Measurements from ENCODE around the gene DHX34. TPM values are rescaled to one million over a fixed set of nuclear protein-coding genes. Genes with fewer than 3 reads are reported as not detected.
A peak's percentile ranks its signal among the peaks of the same experiment; 100 is the strongest.

The DHX34 gene
- polyA plus RNA-seq, 3 donors, result 3.4 to 34.4 (median 3.8) TPM

DNA sequence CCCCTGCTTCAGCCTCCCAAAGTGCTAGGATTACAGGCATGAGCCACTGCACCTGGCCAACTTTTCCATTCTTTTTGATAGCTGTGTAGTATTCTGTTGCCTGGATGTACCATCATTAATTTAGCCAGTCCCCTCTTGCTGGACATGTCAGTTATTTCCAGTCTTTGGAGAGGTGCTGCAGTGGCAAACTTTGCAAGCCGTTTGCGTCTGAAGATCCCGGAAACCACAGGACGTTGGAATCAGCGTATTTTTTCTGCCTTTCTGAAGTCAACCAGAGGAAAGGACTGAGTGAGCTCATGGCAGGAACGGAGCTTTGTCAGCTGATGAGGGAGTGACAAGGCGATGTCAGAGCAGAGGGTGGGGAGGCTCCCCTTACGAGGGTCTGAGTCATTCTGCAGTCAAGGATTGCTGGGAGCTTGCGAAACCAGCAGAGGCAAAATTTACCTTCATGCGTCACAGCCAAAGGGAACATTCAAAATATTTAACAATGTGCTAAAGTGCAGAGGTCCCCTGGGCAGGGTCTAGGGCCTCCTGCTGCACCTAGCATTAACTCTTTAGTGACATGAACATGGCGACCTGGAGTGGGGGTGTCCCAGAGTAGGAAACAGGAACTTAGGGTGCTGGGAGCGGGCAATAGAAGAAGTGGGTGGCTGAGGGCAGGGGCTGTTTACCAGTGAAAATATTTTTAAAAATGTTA lies 33.8 kb upstream of the DHX34 start:
- no peak overlapping the region for H2AFZ ChIP-seq (ENCODE audit: insufficient read depth, low read depth, low read length, poor library complexity, severe bottlenecking)

DNA sequence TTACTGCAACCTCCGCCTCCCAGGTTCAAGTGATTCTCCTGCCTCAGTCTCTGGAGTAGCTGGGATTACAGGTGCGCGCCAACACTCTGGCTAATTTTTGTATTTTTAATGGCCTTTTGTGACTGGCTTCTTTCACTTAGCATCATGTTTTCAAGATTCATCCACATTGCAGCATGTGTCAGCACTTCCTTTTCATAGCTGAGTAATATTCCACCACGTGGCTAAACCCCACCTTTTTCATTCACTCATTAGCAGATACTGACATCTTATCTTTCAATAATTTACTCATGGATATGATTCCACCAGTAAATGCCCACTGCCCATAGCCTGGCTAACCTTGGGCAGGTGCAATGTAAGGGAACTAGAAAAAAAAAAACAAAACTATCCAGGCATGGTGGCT lies 32.6 kb upstream of the DHX34 start:
- Histone ChIP-seq H3K27me3 (ENCODE audit: control insufficient read depth in 2 of 2, insufficient read depth in 2 of 2, low read length in 2 of 2) (no peaks in the 10 kb centered on the region), H4K20me1 (ENCODE audit: insufficient read depth, low read length) (peaks cover 82% of the 10 kb centered on the region), H3K4me2 (replicated peaks; ENCODE audit: extremely low read depth, low read length, poor library complexity, severe bottlenecking) (peak overlapping the region; percentile 57), H3K9me3 (replicated peaks in 1 of 2; ENCODE audit: control insufficient read depth in 1 of 2, insufficient read depth in 1 of 2, low read length in 2 of 2) (no peaks in the 10 kb centered on the region), H3K79me2 (ENCODE audit: insufficient read depth, low read length) (peaks cover 81% of the 10 kb centered on the region), H3K4me1 (ENCODE audit: control insufficient read depth in 1 of 2, insufficient read depth in 2 of 2, low read length in 2 of 2) (peaks cover 65 to 87% of the 10 kb centered on the region in 2 donors), H3K36me3 (replicated peaks in 1 of 2; ENCODE audit: control insufficient read depth in 1 of 2, insufficient read depth in 2 of 2, low read length in 2 of 2) (peaks cover 39 to 72% of the 10 kb centered on the region in 2 donors), H3K4me3 (replicated peaks in 1 of 3; ENCODE audit: low read depth in 2 of 3, low read length in 3 of 3) (peak overlapping the region in 1 of 3 experiments; percentile 50), H3K27ac (ENCODE audit: low read depth in 1 of 2, low read length in 2 of 2) (peak overlapping the region; percentile 92 to 93), H2AFZ (ENCODE audit: insufficient read depth, low read depth, low read length, poor library complexity, severe bottlenecking) (no peak overlapping the region), H3K9ac (ENCODE audit: insufficient read depth, low read length, poor library complexity, severe bottlenecking) (no peak overlapping the region)
- Mint-ChIP-seq H3K36me3 (peaks cover 85 to 94% of the 10 kb centered on the region in 2 donors), H3K27me3 (ENCODE audit: low read depth in 3 of 3) (peaks cover 2 to 14% (median 8%) of the 10 kb centered on the region in 3 donors), H3K27ac (peak overlapping the region; percentile 99 to 100 (median 100)), H3K4me1 (peaks cover 72% of the 10 kb centered on the region), H3K4me3 (peak overlapping the region; percentile 7 to 81), H3K9me3 (peaks cover 3 to 16% (median 6%) of the 10 kb centered on the region in 7 donors)
- WGBS (ENCODE audit: insufficient coverage), result 58% methylated on average over 2 of the region's 4 CpGs
- intact Hi-C loops (cut with micrococcal nuclease), result no loop called here
- TF ChIP-seq, protein P1, sequence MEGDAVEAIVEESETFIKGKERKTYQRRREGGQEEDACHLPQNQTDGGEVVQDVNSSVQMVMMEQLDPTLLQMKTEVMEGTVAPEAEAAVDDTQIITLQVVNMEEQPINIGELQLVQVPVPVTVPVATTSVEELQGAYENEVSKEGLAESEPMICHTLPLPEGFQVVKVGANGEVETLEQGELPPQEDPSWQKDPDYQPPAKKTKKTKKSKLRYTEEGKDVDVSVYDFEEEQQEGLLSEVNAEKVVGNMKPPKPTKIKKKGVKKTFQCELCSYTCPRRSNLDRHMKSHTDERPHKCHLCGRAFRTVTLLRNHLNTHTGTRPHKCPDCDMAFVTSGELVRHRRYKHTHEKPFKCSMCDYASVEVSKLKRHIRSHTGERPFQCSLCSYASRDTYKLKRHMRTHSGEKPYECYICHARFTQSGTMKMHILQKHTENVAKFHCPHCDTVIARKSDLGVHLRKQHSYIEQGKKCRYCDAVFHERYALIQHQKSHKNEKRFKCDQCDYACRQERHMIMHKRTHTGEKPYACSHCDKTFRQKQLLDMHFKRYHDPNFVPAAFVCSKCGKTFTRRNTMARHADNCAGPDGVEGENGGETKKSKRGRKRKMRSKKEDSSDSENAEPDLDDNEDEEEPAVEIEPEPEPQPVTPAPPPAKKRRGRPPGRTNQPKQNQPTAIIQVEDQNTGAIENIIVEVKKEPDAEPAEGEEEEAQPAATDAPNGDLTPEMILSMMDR (IDR thresholded peaks at IDR 0.05), result no peak
- DNase-seq, result peak in 1 of 3 donors; percentile 46

More for the DNA sequence above, 33.8 kb upstream of the DHX34 start:
- Histone ChIP-seq H3K4me1 (ENCODE audit: control insufficient read depth in 1 of 2, insufficient read depth in 2 of 2, low read length in 2 of 2) (peaks cover 68 to 87% of the 10 kb centered on the region in 2 donors), H3K27me3 (ENCODE audit: control insufficient read depth in 2 of 2, insufficient read depth in 2 of 2, low read length in 2 of 2) (no peaks in the 10 kb centered on the region), H3K79me2 (ENCODE audit: insufficient read depth, low read length) (peaks cover 85% of the 10 kb centered on the region), H4K20me1 (ENCODE audit: insufficient read depth, low read length) (peaks cover 82% of the 10 kb centered on the region), H3K4me3 (replicated peaks in 1 of 3; ENCODE audit: low read depth in 2 of 3, low read length in 3 of 3) (peak overlapping the region in 2 of 3 experiments; percentile 5 to 92), H3K9me3 (replicated peaks in 1 of 2; ENCODE audit: control insufficient read depth in 1 of 2, insufficient read depth in 1 of 2, low read length in 2 of 2) (no peaks in the 10 kb centered on the region), H3K4me2 (replicated peaks; ENCODE audit: extremely low read depth, low read length, poor library complexity, severe bottlenecking) (peak overlapping the region; percentile 57), H3K9ac (ENCODE audit: insufficient read depth, low read length, poor library complexity, severe bottlenecking) (peak overlapping the region; percentile 32), H3K36me3 (replicated peaks in 1 of 2; ENCODE audit: control insufficient read depth in 1 of 2, insufficient read depth in 2 of 2, low read length in 2 of 2) (peaks cover 28 to 61% of the 10 kb centered on the region in 2 donors), H3K27ac (ENCODE audit: low read depth in 1 of 2, low read length in 2 of 2) (peak overlapping the region; percentile 92 to 93)
- Mint-ChIP-seq H3K27me3 (ENCODE audit: low read depth in 3 of 3) (peaks cover 3 to 14% (median 6%) of the 10 kb centered on the region in 3 donors), H3K27ac (peak overlapping the region; percentile 99 to 100 (median 100)), H3K9me3 (peaks cover 0 to 13% (median 8%) of the 10 kb centered on the region in 7 donors), H3K4me1 (peaks cover 75% of the 10 kb centered on the region), H3K4me3 (peak overlapping the region; percentile 81 to 89), H3K36me3 (peaks cover 86 to 93% of the 10 kb centered on the region in 2 donors)
- peak; percentile 97 to 99 (median 99) for DNase-seq
- intact Hi-C loops (cut with micrococcal nuclease), result loop anchor here in 1 of 2 donors (1.0 kb wide), 1 partner anchor 9 kb away; no protein-coding TSS in a partner anchor
- WGBS (ENCODE audit: insufficient coverage), result 5% methylated on average over 9 of the region's 12 CpGs
- TF ChIP-seq, protein P1 (IDR thresholded peaks at IDR 0.05), result no peak
